Ammon's horn (tissue), 1 donor: Measurements from ENCODE around the gene DYNLT2B.
"Not testable (repeated sequence)": the region's sequence is repeated elsewhere in the genome, so short reads cannot be mapped to it uniquely, and the experiment has no call there.

ENCODE experiments used
- DNase-seq: peaks from one replicate; pipeline ENCODE4 v3.0.0-alpha.2; 2016; ENCODE audit warnings: low spot score

Gene DYNLT2B

DNA sequence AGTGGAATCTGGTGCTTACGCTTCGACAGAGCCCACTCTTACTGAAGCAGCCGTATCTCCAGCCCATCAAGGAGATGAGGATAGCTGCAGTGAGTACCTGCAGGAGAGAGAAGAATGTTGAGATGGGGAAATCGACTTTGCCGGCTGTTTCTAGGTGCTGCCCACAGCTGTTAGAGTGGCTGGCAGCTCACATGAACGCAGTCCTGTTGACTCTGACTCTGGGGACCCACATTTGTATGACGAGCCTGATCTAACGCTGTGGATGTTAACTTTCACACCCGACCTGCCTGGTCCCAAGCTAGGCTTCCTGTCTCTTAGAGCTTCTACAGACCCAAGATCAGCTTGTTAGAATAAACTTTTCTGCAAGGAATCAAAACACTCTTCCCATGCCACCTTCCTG is 8.9 kb upstream of the DYNLT2B start:
- DNase-seq: no peak

DNA sequence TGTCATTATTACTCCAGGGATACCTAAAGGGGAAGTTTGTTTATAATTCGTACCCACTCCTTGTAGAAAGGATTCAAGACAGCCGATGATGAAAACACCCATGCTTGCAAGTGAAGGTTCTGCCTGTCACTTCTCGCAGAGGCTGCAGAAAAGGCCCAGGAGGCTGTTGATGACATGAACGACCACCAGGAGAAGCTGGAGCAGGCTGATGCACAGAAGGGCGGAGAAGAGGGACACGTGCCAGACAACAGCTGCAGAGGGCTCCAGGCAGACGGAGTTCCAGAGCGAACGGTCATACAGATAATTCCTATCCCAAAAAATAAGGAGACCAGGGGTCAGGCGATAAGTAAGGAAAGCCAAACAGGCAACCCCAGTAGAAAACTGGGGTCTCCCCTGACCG is 5.7 kb upstream of the DYNLT2B start:
- no peak for DNase-seq

DNA sequence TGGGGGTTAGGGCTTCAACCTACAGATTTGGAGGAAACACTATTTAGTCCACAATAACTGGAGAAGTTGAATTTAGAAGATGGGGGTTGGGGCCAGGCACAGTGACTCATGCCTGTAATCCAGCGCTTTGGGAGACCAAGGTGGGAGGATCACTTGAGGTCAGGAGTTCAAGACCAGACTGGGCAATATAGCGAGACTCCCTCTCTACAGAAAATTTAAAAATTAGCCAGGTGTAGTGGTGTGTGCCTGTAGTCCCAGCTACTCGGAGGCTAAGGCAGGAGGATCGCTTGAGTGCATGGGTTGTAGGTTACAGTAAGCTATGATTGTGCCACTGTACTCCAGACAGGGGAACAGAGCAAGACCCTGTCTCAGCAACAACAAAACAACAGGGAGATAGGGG is 5.0 kb upstream of the DYNLT2B start:
- no peak for DNase-seq

DNA sequence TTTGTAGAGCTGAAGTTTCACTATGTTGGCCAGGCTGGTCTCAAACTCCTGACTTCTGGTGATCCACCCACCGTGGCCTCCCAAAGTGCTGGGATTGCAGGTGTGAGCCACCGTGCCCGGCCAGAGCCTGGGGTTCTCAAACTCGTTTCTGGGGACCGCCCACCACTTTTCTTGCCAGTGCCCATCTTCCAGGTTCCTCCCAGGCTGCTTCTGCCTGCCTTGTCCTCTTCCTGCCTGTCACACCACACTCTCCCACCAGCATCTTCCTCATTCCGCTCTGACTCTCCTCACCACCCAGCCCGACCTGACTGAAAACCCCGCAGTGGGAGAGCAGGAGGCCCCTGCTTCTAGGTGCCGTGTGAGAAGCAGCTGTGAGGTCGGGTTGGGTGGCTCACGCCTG is 3.1 kb upstream of the DYNLT2B start:
- DNase-seq: peak; percentile 21

DNA sequence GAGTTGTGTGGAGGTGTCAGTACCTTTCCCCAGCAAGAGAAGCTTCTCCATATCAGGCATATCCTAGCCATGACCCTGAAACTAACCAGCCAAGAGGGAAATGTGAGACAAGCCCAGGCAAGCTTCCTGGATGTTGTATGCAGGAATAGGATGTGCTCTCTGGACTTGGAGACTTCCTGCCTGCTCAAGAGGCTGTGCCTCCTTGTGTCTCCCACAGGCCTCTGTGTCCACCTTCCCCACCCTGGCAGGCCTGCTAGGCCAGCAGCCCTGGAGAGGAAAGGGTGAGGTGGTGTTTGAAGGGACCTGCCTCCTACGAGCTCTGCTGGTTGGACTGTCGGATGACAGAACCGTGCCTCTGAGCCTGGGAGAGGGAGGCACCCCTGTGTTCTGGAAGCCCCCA is 2.1 kb upstream of the DYNLT2B start:
- no peak for DNase-seq

DNA sequence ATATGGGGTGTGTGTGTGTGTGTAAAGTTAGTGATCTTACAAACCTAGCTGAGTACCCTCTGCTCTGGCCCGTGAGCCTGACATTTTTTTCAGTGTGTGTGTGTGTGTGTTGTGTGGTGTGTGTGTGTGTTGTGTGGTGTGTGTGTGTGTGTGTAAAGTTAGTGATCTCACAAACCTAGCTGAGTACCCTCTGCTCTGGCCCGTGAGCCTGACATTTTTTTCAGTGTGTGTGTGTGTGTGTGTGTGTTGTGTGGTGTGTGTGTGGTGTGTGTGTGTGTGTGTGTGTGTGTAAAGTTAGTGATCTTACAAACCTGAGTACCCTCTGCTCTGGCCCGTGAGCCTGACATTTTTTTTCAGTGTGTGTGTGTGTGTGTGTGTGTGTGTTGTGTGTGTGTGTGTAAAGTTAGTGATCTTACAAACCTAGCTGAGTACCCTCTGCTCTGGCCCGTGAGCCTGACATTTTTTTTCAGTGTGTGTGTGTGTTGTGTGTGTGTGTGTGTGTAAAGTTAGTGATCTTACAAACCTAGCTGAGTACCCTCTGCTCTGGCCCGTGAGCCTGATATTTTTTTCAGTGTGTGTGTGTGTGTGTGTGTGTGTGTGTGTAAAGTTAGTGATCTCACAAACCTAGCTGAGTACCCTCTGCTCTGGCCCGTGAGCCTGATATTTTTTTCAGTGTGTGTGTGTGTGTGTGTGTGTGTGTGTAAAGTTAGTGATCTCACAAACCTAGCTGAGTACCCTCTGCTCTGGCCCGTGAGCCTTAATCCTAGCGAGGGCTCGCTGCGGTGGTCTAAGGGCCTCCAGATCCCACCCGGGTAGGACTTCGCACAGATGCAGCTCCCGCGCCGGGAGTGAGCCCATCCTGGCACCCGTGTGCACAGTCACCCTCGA is 997 bp downstream of the DYNLT2B start:
- not testable (repeated sequence) for DNase-seq

DNA sequence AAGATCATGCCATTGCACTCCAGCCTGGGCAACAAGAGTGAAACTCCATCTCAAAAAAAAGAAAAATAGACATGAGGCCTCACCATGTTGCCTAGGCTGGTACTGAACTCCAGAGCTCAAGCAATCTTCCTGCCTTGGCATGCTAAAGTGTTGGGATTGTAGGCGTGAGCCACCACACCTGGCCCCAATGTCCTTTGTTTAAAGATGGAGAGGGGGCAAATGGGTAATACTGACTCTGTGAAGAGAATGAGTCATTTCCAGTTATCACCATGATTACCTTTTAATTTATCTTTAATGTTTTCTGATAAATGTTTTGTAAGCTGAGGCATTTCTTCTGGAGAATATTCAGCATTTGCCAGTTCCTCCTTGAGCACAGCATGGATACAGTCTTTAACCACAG is 2.2 kb downstream of the DYNLT2B start:
- DNase-seq: no peak

DNA sequence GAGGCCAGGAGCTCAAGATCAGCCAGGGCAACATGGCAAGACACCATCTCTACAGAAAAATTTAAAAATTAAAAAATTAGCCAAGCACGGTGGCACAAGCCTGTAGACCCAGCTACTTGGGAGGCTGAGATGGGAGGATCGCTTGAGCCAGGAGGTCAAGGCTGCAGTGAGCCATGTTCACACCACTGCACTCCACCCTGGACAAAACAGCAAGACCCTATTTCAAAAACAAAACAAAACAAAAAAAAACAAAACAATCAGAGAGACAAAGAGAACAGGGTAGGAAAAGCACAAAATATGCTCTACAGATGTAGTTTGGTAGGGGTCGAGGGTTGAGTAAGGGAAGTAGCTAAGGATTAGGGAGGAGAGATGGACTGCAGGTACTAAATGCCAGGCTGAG is 3.4 kb downstream of the DYNLT2B start:
- DNase-seq: no peak

DNA sequence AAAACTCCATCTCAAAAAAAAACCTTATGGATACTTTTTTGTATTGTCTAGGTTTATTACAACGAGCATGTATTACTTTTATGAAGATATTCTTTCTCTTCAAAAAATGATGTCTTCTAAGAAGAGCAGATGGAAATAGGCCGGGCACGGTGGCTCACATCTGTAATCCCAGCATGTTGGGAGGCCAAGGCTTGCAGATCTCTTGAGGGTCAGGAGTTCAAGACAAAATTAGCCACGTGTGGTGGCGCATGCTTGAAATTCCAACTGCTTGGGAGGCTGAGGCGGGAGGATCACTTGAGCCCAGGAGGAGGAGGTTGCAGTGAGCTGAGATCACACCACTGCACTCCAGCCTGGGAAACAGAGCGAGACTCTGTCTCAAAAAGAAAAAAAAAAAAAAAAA is 4.0 kb downstream of the DYNLT2B start:
- DNase-seq: not testable (repeated sequence)

DNA sequence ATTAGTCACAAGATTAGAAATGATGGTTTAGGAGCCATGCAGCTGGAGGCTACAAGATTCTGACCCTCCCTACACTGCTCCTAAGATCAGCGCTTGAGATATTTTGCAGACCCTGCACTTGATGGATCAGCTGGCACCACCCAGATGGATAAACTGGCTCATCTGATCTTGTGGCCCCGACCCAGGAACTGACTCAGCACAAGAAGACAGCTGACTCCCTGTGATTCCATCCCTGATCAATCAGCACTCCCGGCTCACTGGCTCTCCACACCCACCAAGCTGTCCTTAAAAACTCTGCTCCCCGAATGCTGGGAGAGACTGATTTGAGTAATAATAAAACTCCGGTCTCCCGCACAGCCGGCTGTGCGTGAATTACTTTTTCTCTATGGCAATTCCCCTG is 15.1 kb downstream of the DYNLT2B start:
- DNase-seq: not testable (repeated sequence)

DNA sequence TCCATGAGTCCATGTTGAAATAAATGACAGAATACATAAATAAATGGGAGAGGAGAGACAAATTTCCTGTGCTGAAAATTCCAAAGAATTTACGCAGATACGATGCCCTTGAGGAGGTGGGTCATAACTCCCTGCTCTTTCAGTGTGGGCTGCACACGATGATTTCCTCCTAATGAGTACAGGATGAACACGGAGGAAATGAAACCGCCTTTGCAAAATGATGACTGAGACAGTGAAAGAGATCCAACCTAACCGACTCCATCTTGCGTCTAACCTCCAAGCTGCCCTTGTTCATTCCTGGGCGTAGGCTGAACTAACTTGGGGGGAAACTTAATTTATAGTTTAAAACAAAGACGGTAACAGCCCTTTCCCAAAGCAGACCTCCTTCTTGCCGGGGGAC is 15.5 kb downstream of the DYNLT2B start:
- not testable (repeated sequence) for DNase-seq

DNA sequence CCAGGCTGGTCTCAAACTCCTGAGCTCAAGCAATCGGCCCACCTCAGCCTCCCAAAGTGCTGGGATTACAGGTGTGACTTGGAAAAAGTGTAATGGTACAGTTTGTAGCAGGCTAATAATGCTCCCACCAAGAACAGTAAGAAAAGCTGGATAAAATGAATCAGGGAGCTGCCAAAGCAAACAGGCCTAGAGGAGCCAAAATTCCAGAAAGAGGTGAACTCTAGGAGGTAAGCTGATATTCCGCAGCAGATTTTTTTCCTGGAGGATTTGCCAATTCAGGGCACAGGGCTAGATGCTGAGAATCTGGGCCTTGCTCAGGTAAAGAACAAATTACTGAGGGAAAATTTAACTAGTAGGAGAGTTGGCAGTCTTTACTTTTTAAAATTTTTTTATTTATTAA is 19.5 kb downstream of the DYNLT2B start:
- no peak for DNase-seq

DNA sequence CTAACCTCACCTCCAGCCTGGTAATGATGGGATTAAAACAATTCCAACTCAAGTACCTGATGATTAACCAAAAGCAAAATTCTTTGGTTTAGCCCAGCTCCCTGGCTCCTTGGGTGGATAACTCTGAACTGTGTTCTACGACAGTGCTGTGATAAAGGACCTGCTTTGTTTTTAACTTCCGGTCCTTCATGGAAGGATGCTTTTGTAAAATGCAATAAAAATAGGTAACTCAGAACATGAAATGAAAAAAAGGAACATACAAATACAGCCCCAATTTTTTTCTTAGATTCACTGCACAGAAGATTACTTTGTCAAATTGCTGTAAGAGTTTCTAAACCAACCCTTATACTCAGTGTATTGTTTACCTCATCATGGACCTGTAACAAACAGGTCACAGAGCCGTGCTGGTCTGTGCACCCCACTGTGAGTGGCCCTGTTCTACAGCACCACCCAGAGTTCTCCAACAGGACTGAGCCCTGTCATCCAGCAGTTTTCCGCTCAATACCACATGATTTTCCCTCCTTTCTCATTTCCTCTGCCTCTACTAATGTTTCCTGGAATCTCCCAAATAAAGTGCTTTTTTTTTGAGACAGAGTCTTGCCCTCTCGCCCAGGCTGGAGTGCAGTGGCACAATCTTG is 25.6 kb downstream of the DYNLT2B start:
- DNase-seq: no peak

DNA sequence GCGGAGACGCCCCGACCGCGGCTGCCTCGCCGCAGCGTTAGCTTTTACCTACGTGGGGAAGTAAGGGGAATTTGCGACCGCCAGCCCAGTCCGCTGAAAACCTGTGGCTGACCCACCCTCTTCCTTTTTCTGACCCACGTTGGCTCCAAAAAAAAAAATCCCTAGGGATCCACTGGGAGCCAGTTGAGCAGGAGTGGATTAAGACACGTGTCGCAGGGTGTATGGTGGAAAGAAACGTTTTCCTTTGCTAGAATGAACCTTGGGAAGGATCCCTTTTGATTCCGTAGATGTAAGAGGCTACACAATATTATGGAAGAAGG is 29.9 kb downstream of the DYNLT2B start:
- DNase-seq: no peak

DNA sequence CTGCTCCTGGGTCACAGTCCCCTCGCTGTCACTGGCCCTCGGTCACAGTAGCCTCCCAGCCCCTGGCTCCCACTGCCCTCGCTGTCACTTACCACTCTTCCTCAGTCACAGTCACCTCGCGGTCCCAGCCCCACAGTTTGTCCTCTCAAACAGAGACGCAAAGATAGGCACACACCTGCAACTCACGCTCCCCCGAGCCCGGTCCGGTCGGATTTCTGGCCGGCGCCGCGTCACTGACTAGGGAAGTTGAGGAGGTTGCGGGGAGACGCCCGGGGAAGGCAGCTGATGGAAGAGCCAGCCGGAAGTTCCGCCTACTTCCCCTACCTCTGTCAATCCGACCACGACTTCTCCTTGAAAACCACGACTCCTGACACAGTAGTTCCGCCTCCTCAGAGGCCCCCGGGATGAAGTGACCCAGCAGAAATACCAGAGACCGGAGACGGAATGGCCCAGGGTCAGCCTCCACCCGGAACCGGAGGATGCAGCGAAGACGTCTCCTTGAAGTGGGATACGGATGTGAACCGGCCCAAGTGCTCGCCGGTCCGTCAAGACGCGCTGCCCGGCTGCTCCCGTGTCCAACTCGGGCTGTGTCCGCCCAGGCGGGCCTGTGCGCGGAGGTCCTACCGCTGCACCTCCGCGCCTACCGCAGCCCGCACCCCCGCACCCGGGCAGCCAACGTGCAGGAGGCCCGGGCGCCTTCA is 30.4 kb downstream of the DYNLT2B start, which contains the start of gene PCYT1A:
Gene PCYT1A (minus strand): TSS at position 287 of the 701 bp plus-strand sequence. CDS start 17,195 bp downstream, outside the sequence.
- DNase-seq: peak; percentile 96

DNA sequence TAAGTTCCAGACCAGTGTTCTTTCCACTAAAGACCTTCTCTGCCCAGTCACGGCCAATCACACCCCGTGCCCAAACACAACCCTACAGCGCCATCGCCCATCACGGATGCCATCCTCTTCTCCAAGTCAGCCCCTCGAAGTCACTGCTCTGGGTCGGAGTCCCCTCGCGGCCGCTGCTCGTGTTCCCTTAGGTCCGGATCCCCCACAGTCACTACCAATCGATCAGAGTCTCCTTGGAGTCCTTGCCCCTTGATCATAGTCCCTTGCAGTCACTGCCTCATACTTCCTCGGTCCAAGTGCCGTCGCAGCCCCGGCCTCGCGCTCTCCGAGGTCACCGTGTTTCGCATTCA is 31.0 kb downstream of the DYNLT2B start:
- DNase-seq: no peak

DNA sequence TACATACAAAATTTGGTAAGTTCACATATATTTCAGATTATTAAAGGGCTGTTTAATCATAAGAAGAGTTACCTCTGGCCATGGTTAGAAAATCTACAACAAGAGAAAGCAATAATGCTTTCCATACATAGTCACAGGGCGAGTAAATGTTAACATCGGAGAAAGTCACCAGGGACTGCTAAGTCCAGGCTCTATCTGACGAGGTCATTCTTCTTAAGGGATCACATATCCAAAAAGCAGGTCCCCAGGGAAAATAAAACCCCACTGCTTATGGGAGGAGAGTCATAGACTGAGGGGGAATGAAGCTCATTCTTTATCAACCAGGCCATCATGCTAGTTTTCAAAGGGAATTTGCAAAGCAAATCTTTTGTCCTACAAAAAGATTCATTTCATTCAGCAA is 33.6 kb downstream of the DYNLT2B start:
- no peak for DNase-seq

DNA sequence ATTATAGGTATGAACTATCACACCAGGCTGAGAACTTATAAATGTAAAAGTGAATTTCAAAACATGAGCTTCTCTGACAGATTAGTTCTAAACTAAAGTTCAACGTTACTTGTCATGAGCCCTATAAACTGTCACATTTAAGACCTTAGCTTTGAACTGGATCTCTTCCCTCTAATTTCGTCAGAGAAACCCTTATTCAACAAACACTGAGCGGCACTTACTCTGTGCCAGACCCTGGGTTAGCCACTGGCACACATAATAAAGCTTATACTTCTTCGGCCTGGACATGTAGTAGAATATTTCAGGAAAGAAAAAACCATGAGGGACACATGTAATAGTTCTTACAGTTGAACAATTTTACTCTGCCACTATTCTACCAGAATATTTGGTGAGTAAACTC is 36.1 kb downstream of the DYNLT2B start:
- DNase-seq: no peak

DNA sequence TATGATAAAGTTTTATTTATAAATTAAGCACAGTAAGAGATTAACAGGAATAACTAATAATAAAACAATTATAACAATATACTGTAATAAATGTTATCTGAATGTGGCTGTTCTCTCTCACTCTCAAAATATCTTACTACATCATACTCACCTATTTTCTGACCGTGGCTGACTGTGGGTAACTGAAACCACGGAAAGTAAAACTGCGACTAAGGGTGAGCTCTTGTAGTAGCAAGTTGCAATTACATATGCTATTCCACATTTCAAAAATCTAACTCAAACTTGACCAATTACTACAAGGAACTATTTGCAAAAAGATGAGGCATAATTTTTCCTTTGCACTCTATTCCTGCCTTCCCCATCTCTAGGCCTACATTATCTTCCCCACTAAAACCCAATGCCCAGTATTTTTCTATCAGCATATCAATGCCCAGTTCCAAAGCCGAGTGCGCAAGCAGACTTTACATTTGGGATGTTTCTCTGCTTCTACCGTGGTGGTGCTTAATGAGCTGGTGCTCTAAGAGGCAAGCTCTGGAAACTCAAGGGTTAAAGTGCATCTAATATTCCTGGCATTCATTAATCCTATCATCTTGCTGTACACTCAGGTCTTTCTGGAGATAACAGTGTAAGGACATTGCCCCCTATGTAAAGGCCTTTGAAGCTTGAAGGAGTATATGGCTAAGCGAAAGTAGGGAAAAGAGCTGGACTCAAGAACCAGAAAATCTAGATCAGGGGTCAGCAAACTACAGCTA is 37.2 kb downstream of the DYNLT2B start:
- DNase-seq: no peak

DNA sequence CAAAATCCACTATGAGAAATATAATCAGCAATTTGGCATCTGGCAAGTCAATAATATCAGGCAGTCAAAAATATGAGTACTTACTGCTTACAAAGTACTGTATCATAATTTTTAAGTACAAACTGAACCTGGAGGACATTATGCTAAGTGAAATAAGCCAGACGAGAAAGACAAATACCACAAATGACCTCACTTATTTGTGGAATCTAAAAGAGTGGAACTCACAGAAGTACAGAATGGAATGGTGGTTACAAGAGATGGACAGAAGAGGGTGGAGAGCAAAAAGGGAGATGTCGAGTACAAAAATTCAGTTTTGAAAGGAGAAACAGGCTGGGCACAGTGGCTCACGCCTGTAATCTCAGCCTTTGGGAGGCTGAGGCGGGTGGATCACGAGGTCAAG is 42.9 kb downstream of the DYNLT2B start:
- no peak for DNase-seq

DNA sequence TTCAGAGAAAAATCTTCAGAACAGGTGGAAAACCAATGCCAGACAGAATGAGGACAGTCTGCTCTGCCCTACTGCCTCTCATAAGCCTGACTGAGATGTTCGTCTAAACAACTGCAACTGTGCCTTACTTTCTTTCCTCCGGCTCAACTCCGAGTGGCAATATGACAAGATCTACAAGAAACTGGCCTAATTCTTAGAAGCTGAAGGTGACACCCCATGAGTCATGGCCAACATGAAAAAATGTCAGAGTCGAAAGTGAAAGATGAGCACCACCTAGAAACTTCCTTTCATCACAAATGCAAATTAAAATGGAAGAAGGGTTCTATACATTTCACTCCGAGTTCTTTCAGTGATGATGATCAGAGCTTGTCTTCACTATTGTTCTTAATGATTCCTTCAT is 43.5 kb downstream of the DYNLT2B start:
- DNase-seq: no peak

DNA sequence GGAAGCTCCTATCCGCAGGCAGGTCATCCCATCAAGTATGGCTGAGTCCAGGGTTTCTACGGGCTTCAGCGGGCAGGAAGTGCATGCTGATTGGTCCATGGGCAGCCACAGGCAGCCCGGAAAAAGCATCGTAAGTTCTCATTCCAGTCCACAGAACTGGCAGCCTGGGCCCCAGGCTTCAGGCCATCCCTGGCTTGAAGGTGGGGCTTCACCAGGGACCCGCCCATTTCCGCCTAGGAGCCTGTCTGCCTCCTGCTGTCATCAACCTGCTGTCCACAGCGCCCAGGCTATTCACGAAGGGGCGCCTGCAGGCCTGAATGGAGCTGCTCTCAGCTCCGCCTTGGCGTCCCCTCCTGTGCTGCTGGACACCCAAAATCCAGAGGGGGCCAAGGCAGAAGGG is 44.4 kb downstream of the DYNLT2B start:
- DNase-seq: no peak
